ENCODE measurements around the gene CYTH4.
"Not testable (repeated sequence)": the region's sequence is repeated elsewhere in the genome, so short reads cannot be mapped to it uniquely, and the experiment has no call there.

Gene CYTH4

GRCh38 chr22:37249986-37250385, 32.3 kb upstream of the CYTH4 start:
- DNase-seq: no peak

- DNase-seq: not testable (repeated sequence)
Measured at GRCh38 chr22:37251836-37252235, 30.5 kb upstream of the CYTH4 start.

GRCh38 chr22:37253126-37253660, 29.1 kb upstream of the CYTH4 start:
- DNase-seq: no peak

- no peak for DNase-seq
Measured at GRCh38 chr22:37254209-37254866, 28.0 kb upstream of the CYTH4 start.

- DNase-seq: no peak
Measured at GRCh38 chr22:37254867-37255233, 27.5 kb upstream of the CYTH4 start.

GRCh38 chr22:37255558-37256006, 26.7 kb upstream of the CYTH4 start:
- DNase-seq: no peak

GRCh38 chr22:37256075-37256726, 26.1 kb upstream of the CYTH4 start:
- no peak for DNase-seq

GRCh38 chr22:37258005-37258752, 24.1 kb upstream of the CYTH4 start:
- DNase-seq: no peak

- DNase-seq: no peak
Measured at GRCh38 chr22:37258753-37259401, 23.4 kb upstream of the CYTH4 start.

GRCh38 chr22:37259540-37260029, 22.7 kb upstream of the CYTH4 start:
- DNase-seq: no peak

GRCh38 chr22:37260155-37260795, 22.0 kb upstream of the CYTH4 start:
- no peak for DNase-seq

GRCh38 chr22:37260901-37261336, 21.4 kb upstream of the CYTH4 start:
- DNase-seq: no peak

- DNase-seq: no peak
Measured at GRCh38 chr22:37262346-37262745, 20.0 kb upstream of the CYTH4 start.

GRCh38 chr22:37263966-37264887, 18.1 kb upstream of the CYTH4 start:
- DNase-seq: no peak

- DNase-seq: no peak
Measured at GRCh38 chr22:37266581-37267134, 15.7 kb upstream of the CYTH4 start.

GRCh38 chr22:37267135-37267587, 15.1 kb upstream of the CYTH4 start:
- DNase-seq: no peak

GRCh38 chr22:37267661-37268413, 14.5 kb upstream of the CYTH4 start:
- DNase-seq: no peak

- no peak for DNase-seq
Measured at GRCh38 chr22:37269936-37270678, 12.2 kb upstream of the CYTH4 start.

- DNase-seq: no peak
Measured at GRCh38 chr22:37270928-37271650, 11.2 kb upstream of the CYTH4 start.
